ENCODE data around the gene NRP2. TPM values are rescaled to one million over a fixed set of nuclear protein-coding genes. Genes with fewer than 3 reads are reported as not detected.

Gene NRP2
- total RNA-seq, 2 donors from 2014 or later = 9.7 to 21.0 TPM

DNA sequence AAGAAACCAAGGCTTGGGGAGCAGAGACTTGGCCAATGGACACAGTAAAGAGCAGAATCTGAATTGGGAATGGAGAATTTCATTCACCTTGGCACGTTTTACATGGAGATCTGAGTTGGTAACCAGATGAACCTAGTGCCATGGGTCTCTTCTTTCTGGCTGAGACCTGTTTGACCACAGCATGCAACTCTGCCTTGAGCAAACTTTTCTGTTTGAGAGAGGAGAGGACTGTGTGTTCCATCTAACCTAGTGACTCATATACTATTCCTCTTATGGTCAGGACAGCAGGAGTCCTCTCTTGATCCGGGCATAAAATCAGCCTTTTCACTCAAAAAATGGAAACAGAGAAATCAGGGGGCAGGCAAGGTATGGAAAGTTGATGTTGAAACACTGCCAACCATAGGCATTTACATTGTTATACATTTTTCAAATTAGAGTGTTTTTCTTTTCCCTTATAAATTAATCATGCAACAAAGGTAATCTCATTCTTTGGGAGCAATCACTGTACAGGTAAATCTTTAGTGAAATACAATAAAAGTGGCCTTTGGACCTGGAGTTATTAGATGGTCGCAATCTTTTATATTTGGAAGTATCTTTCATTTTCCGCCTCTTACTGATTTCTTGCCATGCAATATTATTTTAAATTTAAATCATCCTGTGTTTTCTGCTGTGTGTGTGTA lies 86.7 kb downstream of the NRP2 start:
- H3K9me3 ChIP-seq = no peaks in the 10 kb centered on the region
- peak; percentile 31 for DNase-seq (ENCODE audit: low spot score)
- peaks cover 17% of the 10 kb centered on the region for H3K4me1 ChIP-seq (replicated peaks)
- no peaks in the 10 kb centered on the region for H3K36me3 ChIP-seq
- intact Hi-C loops (cut with DNase I) = loop anchor here (5.0 kb wide), 3 partner anchors 113 to 178 kb away; no protein-coding TSS in a partner anchor
- no peaks in the 10 kb centered on the region for H3K27me3 ChIP-seq (replicated peaks; ENCODE audit: insufficient read depth)
- H3K4me3 ChIP-seq = no peak overlapping the region
- 76% methylated on average over 4 of the region's 4 CpGs for WGBS
- H3K27ac ChIP-seq = peak overlapping the region in 1 of 2 donors; percentile 79
- TF ChIP-seq POLR2A (IDR thresholded peaks at IDR 0.05) = no peak
- TF ChIP-seq POLR2AphosphoS5 (IDR thresholded peaks at IDR 0.05) = peak; percentile 48

DNA sequence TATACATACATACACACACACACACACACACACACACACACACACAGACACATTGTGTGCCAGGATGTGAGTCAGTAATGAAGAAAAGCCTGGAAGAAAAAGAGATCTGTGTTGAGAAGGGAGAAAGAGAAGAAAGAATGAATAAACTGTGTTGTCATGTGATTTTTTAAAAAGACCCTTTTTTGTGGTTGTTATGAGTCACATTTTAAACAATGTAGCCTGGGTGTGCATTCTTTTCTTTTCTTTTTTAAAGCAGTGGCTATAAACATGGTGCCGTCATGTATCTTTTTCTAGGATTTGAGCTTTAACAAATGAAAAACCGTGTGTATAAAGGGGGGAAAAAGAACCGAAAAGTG lies 87.2 kb downstream of the NRP2 start:
- 40% methylated on average over 3 of the region's 3 CpGs for WGBS
- DNase-seq (ENCODE audit: low spot score) = no peak
- no peaks in the 10 kb centered on the region for H3K9me3 ChIP-seq
- no peak overlapping the region for H3K4me3 ChIP-seq
- H3K27me3 ChIP-seq (replicated peaks; ENCODE audit: insufficient read depth) = no peaks in the 10 kb centered on the region
- peaks cover 17% of the 10 kb centered on the region for H3K4me1 ChIP-seq (replicated peaks)
- TF ChIP-seq POLR2A (IDR thresholded peaks at IDR 0.05) (no peak), POLR2AphosphoS5 (IDR thresholded peaks at IDR 0.05) (no peak)
- TF ChIP-seq, protein P1, sequence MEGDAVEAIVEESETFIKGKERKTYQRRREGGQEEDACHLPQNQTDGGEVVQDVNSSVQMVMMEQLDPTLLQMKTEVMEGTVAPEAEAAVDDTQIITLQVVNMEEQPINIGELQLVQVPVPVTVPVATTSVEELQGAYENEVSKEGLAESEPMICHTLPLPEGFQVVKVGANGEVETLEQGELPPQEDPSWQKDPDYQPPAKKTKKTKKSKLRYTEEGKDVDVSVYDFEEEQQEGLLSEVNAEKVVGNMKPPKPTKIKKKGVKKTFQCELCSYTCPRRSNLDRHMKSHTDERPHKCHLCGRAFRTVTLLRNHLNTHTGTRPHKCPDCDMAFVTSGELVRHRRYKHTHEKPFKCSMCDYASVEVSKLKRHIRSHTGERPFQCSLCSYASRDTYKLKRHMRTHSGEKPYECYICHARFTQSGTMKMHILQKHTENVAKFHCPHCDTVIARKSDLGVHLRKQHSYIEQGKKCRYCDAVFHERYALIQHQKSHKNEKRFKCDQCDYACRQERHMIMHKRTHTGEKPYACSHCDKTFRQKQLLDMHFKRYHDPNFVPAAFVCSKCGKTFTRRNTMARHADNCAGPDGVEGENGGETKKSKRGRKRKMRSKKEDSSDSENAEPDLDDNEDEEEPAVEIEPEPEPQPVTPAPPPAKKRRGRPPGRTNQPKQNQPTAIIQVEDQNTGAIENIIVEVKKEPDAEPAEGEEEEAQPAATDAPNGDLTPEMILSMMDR (IDR thresholded peaks at IDR 0.05) = no peak
- H3K27ac ChIP-seq = peak overlapping the region in 1 of 2 donors; percentile 79
- H3K36me3 ChIP-seq = no peaks in the 10 kb centered on the region
- intact Hi-C loops (cut with DNase I) = loop anchor here (5.0 kb wide), 3 partner anchors 113 to 178 kb away; no protein-coding TSS in a partner anchor

DNA sequence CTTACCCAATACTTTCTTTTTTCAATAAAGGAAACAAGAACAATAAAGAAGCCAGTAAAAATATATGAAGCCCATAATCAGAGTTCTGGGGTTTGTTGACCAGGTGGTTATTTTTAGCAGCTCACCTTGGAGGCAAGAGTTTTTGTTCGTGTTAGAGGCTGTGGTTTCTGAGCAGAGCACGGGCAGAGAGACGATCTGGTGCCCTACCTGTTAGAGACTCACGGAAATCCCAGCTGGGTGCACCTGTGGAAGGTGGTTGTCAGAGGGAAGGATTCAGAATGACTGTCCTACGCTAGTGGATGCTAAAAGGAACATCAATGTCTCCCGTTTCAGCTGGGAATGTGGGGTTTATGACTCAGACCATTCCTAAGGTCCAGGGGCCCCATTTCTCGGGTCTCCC lies 87.6 kb downstream of the NRP2 start:
- 39% methylated on average over 7 of the region's 7 CpGs for WGBS
- intact Hi-C loops (cut with DNase I) = loop anchor here (5.0 kb wide), 3 partner anchors 112 to 177 kb away; no protein-coding TSS in a partner anchor
- Histone ChIP-seq H3K4me1 (replicated peaks) (peaks cover 17% of the 10 kb centered on the region), H3K9me3 (no peaks in the 10 kb centered on the region), H3K36me3 (no peaks in the 10 kb centered on the region), H3K27ac (peak overlapping the region in 1 of 2 donors; percentile 79), H3K4me3 (no peak overlapping the region), H3K27me3 (replicated peaks; ENCODE audit: insufficient read depth) (no peaks in the 10 kb centered on the region)
- DNase-seq (ENCODE audit: low spot score) = peak; percentile 52
- TF ChIP-seq, protein P1 (IDR thresholded peaks at IDR 0.05) = no peak
- TF ChIP-seq POLR2AphosphoS5 (IDR thresholded peaks at IDR 0.05) (no peak), POLR2A (IDR thresholded peaks at IDR 0.05) (no peak)

DNA sequence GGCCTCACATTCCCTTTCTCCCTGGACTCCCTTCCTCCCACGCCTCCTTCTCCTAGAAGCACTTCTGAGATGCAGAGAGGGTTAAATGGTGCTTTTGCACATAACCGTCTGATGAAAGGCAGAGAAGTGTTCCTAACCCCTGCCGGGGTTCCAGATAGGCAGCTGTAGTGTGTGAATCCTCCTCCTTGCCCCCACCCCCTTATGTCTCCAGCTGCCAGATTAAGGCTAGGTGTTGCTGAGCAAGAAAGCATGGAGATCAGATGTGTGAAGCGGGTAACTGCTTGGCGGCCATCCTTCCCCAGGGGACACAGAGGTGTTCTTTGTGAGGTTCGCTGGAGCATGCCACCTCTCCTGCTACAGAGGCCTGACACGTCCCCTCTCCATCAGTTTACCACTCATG lies 88.3 kb downstream of the NRP2 start:
- TF ChIP-seq, protein P1 (IDR thresholded peaks at IDR 0.05) = no peak
- TF ChIP-seq POLR2AphosphoS5 (IDR thresholded peaks at IDR 0.05) = no peak
- TF ChIP-seq POLR2A (IDR thresholded peaks at IDR 0.05) = no peak
- no peak overlapping the region for H3K4me3 ChIP-seq
- WGBS = 61% methylated on average over 7 of the region's 7 CpGs
- H3K36me3 ChIP-seq = no peaks in the 10 kb centered on the region
- DNase-seq (ENCODE audit: low spot score) = no peak
- H3K27me3 ChIP-seq (replicated peaks; ENCODE audit: insufficient read depth) = no peaks in the 10 kb centered on the region
- H3K9me3 ChIP-seq = no peaks in the 10 kb centered on the region
- H3K4me1 ChIP-seq (replicated peaks) = peaks cover 17% of the 10 kb centered on the region
- intact Hi-C loops (cut with DNase I) = no loop called here
- peak overlapping the region in 1 of 2 donors; percentile 79 for H3K27ac ChIP-seq

DNA sequence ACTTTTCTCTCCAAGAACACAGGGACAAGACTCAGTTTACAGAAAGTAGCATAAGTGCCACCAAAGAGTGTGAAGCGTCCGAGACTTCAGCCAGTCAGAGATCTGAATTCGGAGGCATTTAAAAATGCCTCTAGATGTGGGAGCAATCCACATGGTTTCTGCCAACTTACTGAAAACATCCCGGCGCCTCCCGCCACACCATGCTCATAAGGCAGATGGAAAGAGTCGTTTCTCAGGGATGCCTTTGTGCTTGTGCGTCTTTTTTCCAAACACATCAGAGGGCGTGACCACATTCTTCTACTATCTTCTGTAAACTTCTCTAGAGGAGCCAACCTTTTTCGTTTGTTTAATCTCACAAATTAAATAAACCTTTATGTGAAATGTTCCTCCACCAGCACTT lies 88.7 kb downstream of the NRP2 start:
- TF ChIP-seq POLR2AphosphoS5 (IDR thresholded peaks at IDR 0.05) (peak; percentile 54), POLR2A (IDR thresholded peaks at IDR 0.05) (no peak)
- H3K4me3 ChIP-seq = no peak overlapping the region
- H3K4me1 ChIP-seq (replicated peaks) = peaks cover 17% of the 10 kb centered on the region
- H3K27me3 ChIP-seq (replicated peaks; ENCODE audit: insufficient read depth) = no peaks in the 10 kb centered on the region
- no peaks in the 10 kb centered on the region for H3K9me3 ChIP-seq
- 41% methylated on average over 10 of the region's 10 CpGs for WGBS
- peak; percentile 49 for DNase-seq (ENCODE audit: low spot score)
- peak overlapping the region in 1 of 2 donors; percentile 79 for H3K27ac ChIP-seq
- intact Hi-C loops (cut with DNase I) = no loop called here
- no peaks in the 10 kb centered on the region for H3K36me3 ChIP-seq

DNA sequence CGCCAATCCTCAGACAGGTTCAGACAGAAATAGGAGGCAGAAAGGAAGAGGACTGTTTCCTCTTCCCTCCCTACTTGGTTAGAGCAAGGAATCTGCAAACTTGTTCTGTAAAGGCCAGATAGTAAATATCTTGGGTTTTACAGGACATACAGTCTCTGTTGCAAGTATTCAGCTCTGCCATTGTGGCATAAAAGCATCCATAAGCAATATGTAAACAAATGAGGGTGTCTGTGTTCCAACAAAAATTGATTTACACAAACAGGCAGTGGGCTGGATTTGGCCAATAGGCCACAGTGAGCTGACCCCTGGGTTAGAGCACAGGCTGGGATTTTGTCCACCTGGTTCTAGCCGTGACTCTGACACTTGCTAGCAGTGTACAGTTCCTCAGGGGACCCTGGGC lies 89.4 kb downstream of the NRP2 start:
- intact Hi-C loops (cut with DNase I) = no loop called here

More for the DNA sequence above, 89.4 kb downstream of the NRP2 start:
- H3K4me3 ChIP-seq = no peak overlapping the region
- H3K27me3 ChIP-seq (replicated peaks; ENCODE audit: insufficient read depth) = no peaks in the 10 kb centered on the region
- TF ChIP-seq POLR2AphosphoS5 (IDR thresholded peaks at IDR 0.05) (no peak), POLR2A (IDR thresholded peaks at IDR 0.05) (no peak)
- TF ChIP-seq, protein P1 (IDR thresholded peaks at IDR 0.05) = no peak
- H3K27ac ChIP-seq = peak overlapping the region in 1 of 2 donors; percentile 79
- WGBS = 58% methylated on average over 2 of the region's 2 CpGs
- no peaks in the 10 kb centered on the region for H3K9me3 ChIP-seq
- H3K36me3 ChIP-seq = no peaks in the 10 kb centered on the region
- H3K4me1 ChIP-seq (replicated peaks) = peaks cover 17% of the 10 kb centered on the region
- DNase-seq (ENCODE audit: low spot score) = no peak

Data from prostate gland (tissue), 2 donors.